Ishikawa (cell line): Measurements from ENCODE around the gene ARHGAP44.

Source experiments
- FOXM1 ChIP-seq: IDR thresholded peaks from 2 replicates; pipeline ENCODE4 v1.6.1; 2012; ENCODE audit warnings: low read depth, borderline replicate concordance
- TEAD4 ChIP-seq: IDR thresholded peaks from 2 replicates; pipeline ENCODE4 v1.6.1; 2012
- ZBTB7A ChIP-seq: IDR thresholded peaks from 2 replicates; pipeline ENCODE4 v1.6.1; 2012; ENCODE audit warnings: low read depth
- TF ChIP-seq, protein P1 (sequence below): IDR thresholded peaks from 2 replicates; pipeline ENCODE4 v1.6.1; 2012

GRCh38 chr17:12839042-12839441 is 49.7 kb downstream of the ARHGAP44 start:
- TF ChIP-seq ZBTB7A (no peak), FOXM1 (no peak), TEAD4 (no peak)
- TF ChIP-seq, protein P1, sequence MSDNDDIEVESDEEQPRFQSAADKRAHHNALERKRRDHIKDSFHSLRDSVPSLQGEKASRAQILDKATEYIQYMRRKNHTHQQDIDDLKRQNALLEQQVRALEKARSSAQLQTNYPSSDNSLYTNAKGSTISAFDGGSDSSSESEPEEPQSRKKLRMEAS = no peak
